DMS79 (cell line): ENCODE data around the gene MRTFB.

Source experiments
- DNase-seq: peaks from one replicate; lab custom pipeline; 2025; lab: John Stamatoyannopoulos, UW

MRTFB gene

GRCh38 chr16:14308368-14308723 is 237.2 kb downstream of the MRTFB start:
- DNase-seq = no peak

DNA sequence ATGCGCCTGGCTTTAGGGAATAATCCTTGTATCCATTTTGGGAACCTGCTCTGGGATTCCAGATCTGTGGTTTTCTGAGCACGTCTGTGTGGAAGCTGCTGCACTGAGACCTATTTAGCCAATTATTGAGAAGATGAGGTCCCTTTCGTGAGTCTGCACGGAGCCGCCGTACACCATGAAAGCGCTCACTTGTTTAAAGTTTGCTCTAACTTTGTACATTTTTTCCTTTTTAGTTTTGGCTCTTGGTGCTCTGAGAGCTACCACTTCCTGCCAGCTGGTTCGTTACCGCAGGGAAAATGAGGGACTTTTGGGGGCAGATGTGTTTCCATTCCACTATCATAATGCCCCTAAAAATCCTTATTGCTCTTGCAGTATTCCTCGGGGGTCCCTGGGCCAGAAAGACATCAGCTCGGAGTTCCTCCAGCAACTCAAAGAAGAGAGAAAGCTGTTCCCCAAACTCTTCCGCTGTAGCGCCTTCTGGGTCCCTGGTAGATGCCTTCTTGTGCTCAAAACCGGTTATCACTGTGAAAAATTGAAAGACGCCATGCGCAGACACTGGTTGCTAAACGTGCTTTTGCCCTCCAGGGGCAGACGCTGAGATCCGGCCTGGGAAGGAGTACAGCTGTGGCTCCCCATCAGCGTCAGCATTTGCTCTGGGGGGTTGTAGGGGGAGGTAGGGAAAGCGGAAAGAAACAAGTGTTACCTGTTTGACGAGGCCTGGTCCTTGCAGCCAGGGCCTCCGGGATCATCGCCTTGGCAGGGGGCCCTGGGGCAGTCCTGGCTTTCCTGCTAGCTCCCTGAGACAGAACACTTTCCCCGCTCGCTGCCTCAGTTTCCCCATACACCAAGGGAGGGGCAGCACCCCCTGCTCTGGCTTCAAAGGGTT is 238.1 kb downstream of the MRTFB start:
- DNase-seq = no peak

DNA sequence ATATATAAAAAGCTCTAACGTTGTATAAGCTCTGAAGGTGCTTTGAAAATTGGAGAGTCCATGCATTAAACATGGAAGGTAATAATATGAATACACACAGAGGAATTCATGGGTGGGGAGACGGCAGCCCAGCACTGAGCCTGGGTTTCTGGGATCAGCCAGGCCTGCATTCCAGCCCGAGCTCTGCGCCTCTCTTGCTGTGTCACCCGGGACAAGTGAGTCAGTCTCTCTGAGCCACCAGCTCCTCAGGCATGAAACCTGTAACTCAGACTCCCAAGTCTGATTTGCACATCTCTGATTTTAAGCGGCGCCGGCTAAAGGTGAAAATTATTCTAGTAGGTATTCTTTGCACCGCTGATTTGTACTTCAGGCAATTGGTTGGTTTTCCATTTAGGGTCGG is 238.8 kb downstream of the MRTFB start:
- DNase-seq = no peak

- no peak for DNase-seq
Measured at GRCh38 chr16:14310519-14310991, 239.4 kb downstream of the MRTFB start.

- no peak for DNase-seq
Measured at GRCh38 chr16:14314116-14314515, 243.0 kb downstream of the MRTFB start.

- no peak for DNase-seq
Measured at GRCh38 chr16:14315683-14316320, 244.7 kb downstream of the MRTFB start.
